Activated CD4-positive, alpha-beta T cell treated with anti-CD3 and anti-CD28 coated beads, Interleukin-2, amount 50 U/mL, for 4 hours (primary cell): ENCODE measurements around the gene ARMC12.

Experiments used
- DNase-seq, 2 experiments: peaks; one replicate each; pipeline ENCODE4 v3.0.0-alpha.2; 2020

ARMC12 gene

GRCh38 chr6:35777356-35778102, 40.7 kb downstream of the ARMC12 start:
- no peak for DNase-seq

GRCh38 chr6:35778437-35778836, 41.6 kb downstream of the ARMC12 start:
- no peak for DNase-seq

- no peak for DNase-seq
Measured at GRCh38 chr6:35780719-35781118, 43.9 kb downstream of the ARMC12 start, which contains the start of gene CLPSL1. TSS of gene CLPSL1 (plus strand) at chr6:35781019. CDS start at chr6:35781111, 92 bp downstream.

- no peak for DNase-seq
Measured at GRCh38 chr6:35781290-35781689, 44.5 kb downstream of the ARMC12 start.

- DNase-seq, result no peak
Measured at GRCh38 chr6:35782424-35782823, 45.6 kb downstream of the ARMC12 start.

- no peak for DNase-seq
Measured at GRCh38 chr6:35784200-35784599, 47.4 kb downstream of the ARMC12 start.

- no peak for DNase-seq
Measured at GRCh38 chr6:35786272-35786671, 49.4 kb downstream of the ARMC12 start.

- no peak for DNase-seq
Measured at GRCh38 chr6:35786810-35787209, 50.0 kb downstream of the ARMC12 start.

GRCh38 chr6:35787266-35788218, 50.7 kb downstream of the ARMC12 start:
- no peak for DNase-seq

GRCh38 chr6:35788423-35788982, 51.7 kb downstream of the ARMC12 start:
- no peak for DNase-seq

GRCh38 chr6:35790683-35791082, 53.9 kb downstream of the ARMC12 start:
- no peak for DNase-seq

- no peak for DNase-seq
Measured at GRCh38 chr6:35794536-35795452, 58.0 kb downstream of the ARMC12 start.

GRCh38 chr6:35795453-35796071, 58.7 kb downstream of the ARMC12 start:
- DNase-seq, result no peak

- no peak for DNase-seq
Measured at GRCh38 chr6:35796236-35796635, 59.4 kb downstream of the ARMC12 start.

GRCh38 chr6:35797837-35798526, 61.1 kb downstream of the ARMC12 start:
- no peak for DNase-seq
